ENCODE results near the gene HERC4.
"Not testable (repeated sequence)": the region's sequence is repeated elsewhere in the genome, so short reads cannot be mapped to it uniquely, and the experiment has no call there.

HERC4 gene

GRCh38 chr10:67878133-67878532 lies 196.9 kb downstream of the HERC4 start:
- DNase-seq (ENCODE audit: low spot score): no peak

- DNase-seq (ENCODE audit: low spot score): not testable (repeated sequence)
Measured at GRCh38 chr10:67877421-67877820, 197.7 kb downstream of the HERC4 start.

- DNase-seq (ENCODE audit: low spot score): no peak
Measured at GRCh38 chr10:67875340-67876238, 199.5 kb downstream of the HERC4 start.

All from CD4-positive, alpha-beta T cell treated with Interleukin-6 at 100 ng/mL for 8 hours (primary cell).